Liver (tissue), 9 donors: ENCODE results near the gene PTRH1. TPM values are rescaled to one million over a fixed set of nuclear protein-coding genes. Genes with fewer than 3 reads are reported as not detected.
A peak's percentile ranks its signal among the peaks of the same experiment; 100 is the strongest.

Experiments
- DNase-seq: peaks from one replicate; pipeline ENCODE4 v3.0.0-alpha.2; 2017; ENCODE audit warnings: low spot score
- H3K27ac ChIP-seq, 2 donors: one replicate each; pipeline ENCODE4 v1.7.0; 2013; ENCODE audit warnings: inconsistent platforms in 2 of 2, low read length in 2 of 2, control low read depth in 1 of 2, low read depth in 1 of 2, mild to moderate bottlenecking in 1 of 2
- H3K27me3 ChIP-seq, 4 donors: one replicate each; pipeline versions ENCODE4 v1.6.1 to v1.7.0; 2013; ENCODE audit warnings: low read length in 3 of 4, inconsistent platforms in 1 of 4, mild to moderate bottlenecking in 1 of 4, moderate library complexity in 1 of 4; ENCODE audit not compliant: control insufficient read depth in 4 of 4, insufficient read depth in 4 of 4
- H3K36me3 ChIP-seq, 4 donors: one replicate each; pipeline versions ENCODE4 v1.6.1 to v1.7.0; 2013; ENCODE audit warnings: low read length in 3 of 4, mild to moderate bottlenecking in 3 of 4, low read depth in 1 of 4, moderate library complexity in 1 of 4; ENCODE audit not compliant: control insufficient read depth in 4 of 4, insufficient read depth in 3 of 4
- H3K4me1 ChIP-seq, 4 donors: one replicate each; pipeline versions ENCODE4 v1.6.1 to v1.7.0; 2013; ENCODE audit warnings: low read length in 3 of 4, mild to moderate bottlenecking in 3 of 4, moderate library complexity in 1 of 4; ENCODE audit not compliant: control insufficient read depth in 4 of 4, insufficient read depth in 4 of 4
- H3K4me3 ChIP-seq, 3 donors: one replicate each; pipeline versions ENCODE4 v1.6.1 to v1.7.0; 2013; ENCODE audit warnings: low read length in 3 of 3, control low read depth in 1 of 3, low read depth in 1 of 3, mild to moderate bottlenecking in 1 of 3
- H3K9ac ChIP-seq, 2 donors: one replicate each; pipeline ENCODE4 v1.7.0; 2013; ENCODE audit warnings: low read length in 2 of 2, mild to moderate bottlenecking in 2 of 2, moderate library complexity in 2 of 2, control low read depth in 1 of 2, low read depth in 1 of 2
- H3K9me3 ChIP-seq, 4 donors: one replicate each; pipeline versions ENCODE4 v1.6.1 to v1.7.0; 2013; ENCODE audit warnings: low read length in 3 of 4; ENCODE audit not compliant: control insufficient read depth in 4 of 4
- EGR1 ChIP-seq, 2 donors: IDR thresholded peaks; 2 replicates each; pipeline ENCODE4 v1.6.1; 2016 to 2018; ENCODE audit warnings: antibody characterized with exemption in 2 of 2, low read depth in 2 of 2
- FOXA1 ChIP-seq: IDR thresholded peaks from 2 replicates; pipeline ENCODE4 v1.6.1; 2016; ENCODE audit warnings: antibody characterized with exemption
- HNF4A ChIP-seq, 2 donors: conservative IDR thresholded peaks; 2 replicates each; pipeline ENCODE4 v1.6.1; 2016; ENCODE audit warnings: antibody characterized with exemption in 2 of 2, mild to moderate bottlenecking in 2 of 2
- JUND ChIP-seq, 2 donors: IDR thresholded peaks; 2 replicates each; pipeline ENCODE4 v1.6.1; 2016; ENCODE audit warnings: antibody characterized with exemption in 2 of 2
- NR2F2 ChIP-seq: IDR thresholded peaks from 2 replicates; pipeline ENCODE4 v1.6.1; 2016; ENCODE audit warnings: antibody characterized with exemption
- REST ChIP-seq: IDR thresholded peaks from 2 replicates; pipeline ENCODE4 v1.6.1; 2016; ENCODE audit warnings: antibody characterized with exemption, mild to moderate bottlenecking
- TAF1 ChIP-seq: conservative IDR thresholded peaks from 2 replicates; pipeline ENCODE4 v1.6.1; 2016; ENCODE audit warnings: antibody characterized with exemption, mild to moderate bottlenecking
- WGBS: extraction: QIAGEN DNeasy Blood & Tissue Kit; methylation state at CpG from one replicate; pipeline ENCODE4 v1.1.7; 2013; 5-methylcytosine and 5-hydroxymethylcytosine counted together
- polyA plus RNA-seq, 2 donors: library from polyadenylated mRNA; stranded (reverse) in 1 of 2; unstranded in 1 of 2; fragments of 200-250 nt in 1 of 2; fragments of >200 nt in 1 of 2; fragmentation: Nextera tagmentation in 1 of 2; extraction: Ambion mirVana in 1 of 2; gene quantifications; one replicate each; pipeline versions ENCODE4 v1.2.1 to v1.2.3, GENCODE V29; 2013 to 2015
- total RNA-seq, 2 donors: library from RNA; depleted of rRNA; stranded (reverse); fragments of >200 nt; gene quantifications; one replicate each; pipeline ENCODE4 v1.2.3, GENCODE V29; 2014
- TF ChIP-seq, protein P1 (sequence below): IDR thresholded peaks from 2 replicates; pipeline ENCODE4 v1.6.1; 2016; ENCODE audit warnings: antibody characterized with exemption
- TF ChIP-seq, protein P2 (sequence below): IDR thresholded peaks from 2 replicates; pipeline ENCODE4 v1.6.1; 2016; ENCODE audit warnings: antibody characterized with exemption
- donor health status: healthy.
- donor health status: healthy.
- donor health status: healthy.
- donor health status: healthy.
- donor health status: healthy.

The PTRH1 gene
- total and polyA plus RNA-seq, 4 donors: 6.7 to 21.6 (median 9.7) TPM

DNA sequence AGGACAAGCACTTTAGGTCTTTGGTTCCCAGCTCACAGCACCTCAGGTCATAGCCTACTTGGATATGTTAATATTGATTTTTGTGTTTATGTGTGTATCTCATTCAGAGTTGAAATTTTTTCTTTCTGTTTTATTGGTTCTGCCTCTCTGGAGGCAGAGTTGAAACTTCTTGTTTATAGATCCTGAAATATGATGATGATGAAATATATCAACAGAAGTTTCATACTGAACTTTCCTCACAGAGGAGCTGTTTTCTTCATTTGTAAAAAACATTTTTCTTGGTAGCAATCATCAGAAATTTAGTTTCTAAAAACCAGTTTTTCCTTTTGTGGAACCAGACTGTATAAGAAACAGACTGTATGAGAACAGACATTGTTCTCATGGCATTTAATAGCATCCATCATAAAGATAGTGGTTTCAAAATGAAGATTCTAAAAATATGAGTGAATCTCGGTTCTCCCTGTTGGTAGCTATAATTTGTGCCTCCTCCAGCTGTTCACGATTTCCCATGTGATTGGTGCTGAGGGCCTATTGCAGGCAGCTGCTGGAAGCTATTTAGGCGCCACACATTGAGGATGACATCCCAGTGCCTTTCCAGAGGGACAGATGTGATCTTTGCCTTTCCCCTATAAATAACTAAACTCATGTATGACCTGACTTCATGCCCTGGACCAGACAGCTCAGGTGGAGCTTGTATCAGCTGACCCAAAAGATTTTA is 48.2 kb downstream of the PTRH1 start:
- TF ChIP-seq, protein P1, sequence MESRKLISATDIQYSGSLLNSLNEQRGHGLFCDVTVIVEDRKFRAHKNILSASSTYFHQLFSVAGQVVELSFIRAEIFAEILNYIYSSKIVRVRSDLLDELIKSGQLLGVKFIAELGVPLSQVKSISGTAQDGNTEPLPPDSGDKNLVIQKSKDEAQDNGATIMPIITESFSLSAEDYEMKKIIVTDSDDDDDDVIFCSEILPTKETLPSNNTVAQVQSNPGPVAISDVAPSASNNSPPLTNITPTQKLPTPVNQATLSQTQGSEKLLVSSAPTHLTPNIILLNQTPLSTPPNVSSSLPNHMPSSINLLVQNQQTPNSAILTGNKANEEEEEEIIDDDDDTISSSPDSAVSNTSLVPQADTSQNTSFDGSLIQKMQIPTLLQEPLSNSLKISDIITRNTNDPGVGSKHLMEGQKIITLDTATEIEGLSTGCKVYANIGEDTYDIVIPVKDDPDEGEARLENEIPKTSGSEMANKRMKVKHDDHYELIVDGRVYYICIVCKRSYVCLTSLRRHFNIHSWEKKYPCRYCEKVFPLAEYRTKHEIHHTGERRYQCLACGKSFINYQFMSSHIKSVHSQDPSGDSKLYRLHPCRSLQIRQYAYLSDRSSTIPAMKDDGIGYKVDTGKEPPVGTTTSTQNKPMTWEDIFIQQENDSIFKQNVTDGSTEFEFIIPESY: no peak
- no peak for TF ChIP-seq EGR1 (IDR thresholded peaks at IDR 0.05; ENCODE audit: low read depth in 2 of 2)
- TF ChIP-seq REST: no peak
- DNase-seq: no peak
- no peaks in the 10 kb centered on the region for H3K27me3 ChIP-seq
- no peak overlapping the region for H3K4me3 ChIP-seq
- H3K9me3 ChIP-seq: no peaks in the 10 kb centered on the region
- H3K9ac ChIP-seq: no peak overlapping the region
- WGBS: 81% methylated on average over 3 of the region's 3 CpGs
- H3K27ac ChIP-seq: no peak overlapping the region
- peaks cover 0 to 2% (median under 1%) of the 10 kb centered on the region in 4 donors for H3K36me3 ChIP-seq
- no peaks in the 10 kb centered on the region for H3K4me1 ChIP-seq

GRCh38 chr9:127664678-127665507 is 50.6 kb downstream of the PTRH1 start:
- H3K9me3 ChIP-seq: no peaks in the 10 kb centered on the region
- WGBS: 69% methylated on average over 10 of the region's 10 CpGs
- H3K36me3 ChIP-seq: peaks cover 0 to 2% (median under 1%) of the 10 kb centered on the region in 4 donors
- no peak for DNase-seq
- H3K9ac ChIP-seq: no peak overlapping the region
- peak; percentile 53 for TF ChIP-seq NR2F2
- no peak for TF ChIP-seq HNF4A (conservative IDR thresholded peaks at IDR 0.05)
- no peaks in the 10 kb centered on the region for H3K4me1 ChIP-seq
- H3K27ac ChIP-seq: no peak overlapping the region
- no peak overlapping the region for H3K4me3 ChIP-seq
- no peaks in the 10 kb centered on the region for H3K27me3 ChIP-seq

- no peaks in the 10 kb centered on the region for H3K4me1 ChIP-seq
- H3K27me3 ChIP-seq: no peaks in the 10 kb centered on the region
- WGBS: 89% methylated on average over 7 of the region's 7 CpGs
- H3K36me3 ChIP-seq: peaks cover 0 to 3% (median under 1%) of the 10 kb centered on the region in 4 donors
- no peak for TF ChIP-seq FOXA1
- TF ChIP-seq EGR1 (IDR thresholded peaks at IDR 0.05; ENCODE audit: low read depth in 2 of 2): no peak
- TF ChIP-seq JUND (IDR thresholded peaks at IDR 0.05): no peak
- TF ChIP-seq TAF1: no peak
- TF ChIP-seq, protein P2, sequence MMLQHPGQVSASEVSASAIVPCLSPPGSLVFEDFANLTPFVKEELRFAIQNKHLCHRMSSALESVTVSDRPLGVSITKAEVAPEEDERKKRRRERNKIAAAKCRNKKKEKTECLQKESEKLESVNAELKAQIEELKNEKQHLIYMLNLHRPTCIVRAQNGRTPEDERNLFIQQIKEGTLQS: no peak
- H3K9ac ChIP-seq: no peak overlapping the region
- H3K4me3 ChIP-seq: no peak overlapping the region
- no peak overlapping the region for H3K27ac ChIP-seq
- H3K9me3 ChIP-seq: no peaks in the 10 kb centered on the region
- no peak for DNase-seq
Measured at GRCh38 chr9:127664324-127664677, 51.2 kb downstream of the PTRH1 start.

Other genes starting within 250 kb of the PTRH1 start
- gene STXBP1, start 103.4 kb downstream of the PTRH1 start, total RNA-seq: 1 to 10 TPM; 1.7 to 4.6 TPM
- gene STXBP1, start 103.4 kb downstream of the PTRH1 start, polyA plus RNA-seq: 1 to 10 TPM; 2.2 to 2.3 TPM
- not detected for gene CFAP157, start 8.7 kb downstream of the PTRH1 start, total RNA-seq
- under 1 TPM; 0.07 to 0.22 TPM for gene CFAP157, start 8.7 kb downstream of the PTRH1 start, polyA plus RNA-seq
- gene TTC16, start 416 bp upstream of the PTRH1 start, total RNA-seq: under 1 TPM in 1 of 2 donors, not detected in 1; 0.08 TPM
- gene TTC16, start 416 bp upstream of the PTRH1 start, polyA plus RNA-seq: under 1 TPM in 1 of 2 donors, not detected in 1; 0.02 TPM
- gene TOR2A, start 19.6 kb upstream of the PTRH1 start, total RNA-seq: 10 to 100 TPM in 1 of 2 donors, 1 to 10 TPM in 1; 5.1 to 10.8 TPM
- 10 to 100 TPM; 12.9 to 14.6 TPM for gene TOR2A, start 19.6 kb upstream of the PTRH1 start, polyA plus RNA-seq
- 1 to 10 TPM; 4.8 to 5.1 TPM for gene SH2D3C, start 63.0 kb upstream of the PTRH1 start, total RNA-seq
- gene SH2D3C, start 63.0 kb upstream of the PTRH1 start, polyA plus RNA-seq: 1 to 10 TPM; 2.2 to 3.1 TPM
- gene CDK9, start 70.4 kb upstream of the PTRH1 start, total RNA-seq: 10 to 100 TPM; 31.8 to 41.2 TPM
- 10 to 100 TPM; 32.4 to 41.4 TPM for gene CDK9, start 70.4 kb upstream of the PTRH1 start, polyA plus RNA-seq
- 10 to 100 TPM; 20.4 to 48.1 TPM for gene FPGS, start 87.2 kb upstream of the PTRH1 start, total RNA-seq
- 10 to 100 TPM; 37.3 to 61.1 TPM for gene FPGS, start 87.2 kb upstream of the PTRH1 start, polyA plus RNA-seq
- gene ENG, start 139.0 kb upstream of the PTRH1 start, total RNA-seq: 10 to 100 TPM; 12.8 to 23.5 TPM
- gene ENG, start 139.0 kb upstream of the PTRH1 start, polyA plus RNA-seq: 10 to 100 TPM; 25.0 to 91.3 TPM
- gene AK1, start 162.0 kb upstream of the PTRH1 start, total RNA-seq: 10 to 100 TPM; 10.6 to 18.7 TPM
- 10 to 100 TPM; 40.4 to 78.3 TPM for gene AK1, start 162.0 kb upstream of the PTRH1 start, polyA plus RNA-seq
- gene ST6GALNAC6, start 183.9 kb upstream of the PTRH1 start, total RNA-seq: 10 to 100 TPM; 26.9 to 37.7 TPM
- 10 to 100 TPM; 22.5 to 40.4 TPM for gene ST6GALNAC6, start 183.9 kb upstream of the PTRH1 start, polyA plus RNA-seq
- gene ST6GALNAC4, start 201.4 kb upstream of the PTRH1 start, total RNA-seq: 10 to 100 TPM in 1 of 2 donors, 1 to 10 TPM in 1; 4.5 to 83.7 TPM
- gene ST6GALNAC4, start 201.4 kb upstream of the PTRH1 start, polyA plus RNA-seq: 10 to 100 TPM in 1 of 2 donors, 1 to 10 TPM in 1; 2.5 to 10.6 TPM
- 1 to 10 TPM in 1 of 2 donors, under 1 TPM in 1; 0.59 to 1.5 TPM for gene PIP5KL1, start 215.1 kb upstream of the PTRH1 start, total RNA-seq
- under 1 TPM; 0.06 to 0.40 TPM for gene PIP5KL1, start 215.1 kb upstream of the PTRH1 start, polyA plus RNA-seq
- 10 to 100 TPM in 1 of 2 donors, 1 to 10 TPM in 1; 9.3 to 22.0 TPM for gene DPM2, start 222.2 kb upstream of the PTRH1 start, total RNA-seq
- gene DPM2, start 222.2 kb upstream of the PTRH1 start, polyA plus RNA-seq: 10 to 100 TPM; 22.0 to 25.0 TPM